CD4-positive, alpha-beta T cell treated with Interferon alpha-2 for 1 hour (primary cell): ENCODE data around the gene AKAP8.
A peak's percentile ranks its signal among the peaks of the same experiment; 100 is the strongest.
"Not testable (repeated sequence)": the region's sequence is repeated elsewhere in the genome, so short reads cannot be mapped to it uniquely, and the experiment has no call there.

Experiments used
- DNase-seq, 2 donors: peaks; one replicate each; pipeline ENCODE4 v3.0.0-alpha.2; 2020 to 2022

The AKAP8 gene

DNA sequence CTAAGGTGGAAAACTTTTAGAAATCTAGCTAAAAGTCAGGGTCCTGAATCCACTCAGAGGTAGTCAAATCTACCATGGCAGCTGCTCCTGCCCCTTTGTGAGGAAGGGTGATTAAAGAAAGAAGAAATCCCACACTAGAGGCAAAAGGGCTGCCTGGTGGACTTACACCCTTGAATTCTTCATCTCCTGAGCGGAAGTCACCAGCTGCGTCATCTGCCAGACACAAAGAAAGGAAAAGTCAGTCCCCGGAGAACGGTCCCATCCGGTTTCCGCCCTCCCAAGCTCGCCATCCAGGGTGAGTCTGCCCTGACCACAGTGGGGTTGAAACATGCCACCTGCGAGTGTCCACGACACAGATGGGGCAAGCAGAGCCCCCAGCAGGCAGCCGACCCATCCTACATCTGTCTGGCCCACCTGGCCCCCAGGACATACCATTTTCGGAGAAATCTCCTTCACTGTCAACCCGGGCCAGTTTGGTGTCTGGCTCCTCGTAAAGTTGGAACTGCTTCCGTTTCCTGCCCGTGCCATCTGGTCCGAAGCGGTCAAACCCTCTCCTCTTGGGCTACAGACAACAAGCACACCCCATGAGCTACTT lies 7.7 kb downstream of the AKAP8 start:
- DNase-seq, result no peak

DNA sequence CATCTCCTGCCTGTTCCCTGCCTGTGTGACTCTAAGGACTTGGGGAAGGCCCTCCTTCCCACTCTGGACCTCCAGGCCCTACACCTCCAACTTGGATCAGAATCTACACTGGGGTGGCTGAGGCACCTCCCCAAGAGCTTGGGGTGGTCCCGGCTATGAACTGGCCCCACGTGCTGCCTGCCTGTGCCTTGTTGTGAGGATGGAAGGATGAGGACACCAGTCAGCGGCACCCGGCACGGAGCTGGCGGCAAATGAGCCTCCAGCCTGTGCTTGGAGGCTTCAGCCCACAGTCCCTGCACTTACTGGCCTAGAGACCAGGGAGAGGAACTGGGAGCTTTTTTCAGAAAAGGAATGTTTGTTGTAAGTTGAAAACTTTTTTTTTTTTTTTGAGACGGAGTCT lies 8.5 kb downstream of the AKAP8 start:
- no peak for DNase-seq

DNA sequence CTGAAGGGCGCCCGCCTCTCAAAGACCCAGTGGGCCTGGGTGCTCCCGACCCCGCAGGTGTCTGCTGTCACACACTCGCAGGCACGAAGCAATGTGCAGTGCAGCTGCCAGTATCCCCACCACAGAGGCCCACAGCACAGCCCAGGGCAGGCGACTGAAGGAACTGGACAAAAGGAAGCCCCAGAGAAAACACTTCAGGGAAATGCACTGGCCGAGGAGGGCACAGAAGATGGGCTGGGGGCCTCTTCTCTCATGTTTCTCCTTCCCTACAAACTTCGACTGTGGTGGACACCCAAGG lies 10.0 kb downstream of the AKAP8 start:
- DNase-seq, result no peak

DNA sequence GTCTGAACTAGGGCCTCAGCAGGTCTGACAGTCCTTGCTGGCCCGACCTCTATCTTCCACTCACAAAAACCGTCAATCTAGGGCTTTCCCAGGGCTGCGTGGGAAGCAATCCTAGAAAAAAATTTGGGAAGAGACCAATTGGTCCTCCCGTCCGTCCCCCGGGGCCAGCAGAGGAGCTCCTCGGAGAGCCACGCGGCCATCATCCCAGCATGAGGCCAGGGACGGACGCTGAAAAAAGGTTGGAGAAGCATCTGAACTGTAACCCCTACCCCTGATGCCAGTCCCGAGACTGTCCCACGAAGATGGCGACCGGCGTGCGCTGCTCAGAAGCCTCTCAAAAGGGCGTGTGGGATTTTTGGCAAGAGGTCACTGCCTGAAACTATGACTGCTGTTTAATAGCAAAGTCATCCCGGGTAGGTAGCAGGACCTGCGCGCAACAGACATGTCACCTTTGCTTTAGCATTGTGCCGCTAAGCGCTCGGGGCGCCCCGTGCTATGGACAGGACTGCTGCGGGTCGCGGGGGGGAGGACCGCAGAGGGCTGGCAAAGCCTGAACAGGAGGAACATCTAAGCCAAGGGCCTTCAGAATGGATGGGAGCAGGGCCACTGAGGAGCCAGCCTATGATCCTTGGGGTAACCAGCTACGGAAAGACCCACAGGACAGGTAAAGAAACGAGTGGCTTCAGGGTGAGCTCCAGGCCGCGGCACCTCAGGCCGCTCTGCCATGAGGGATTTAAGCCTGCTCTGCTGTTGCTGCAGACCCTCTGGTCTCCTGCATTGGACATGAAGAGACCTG lies 10.6 kb downstream of the AKAP8 start:
- no peak for DNase-seq

DNA sequence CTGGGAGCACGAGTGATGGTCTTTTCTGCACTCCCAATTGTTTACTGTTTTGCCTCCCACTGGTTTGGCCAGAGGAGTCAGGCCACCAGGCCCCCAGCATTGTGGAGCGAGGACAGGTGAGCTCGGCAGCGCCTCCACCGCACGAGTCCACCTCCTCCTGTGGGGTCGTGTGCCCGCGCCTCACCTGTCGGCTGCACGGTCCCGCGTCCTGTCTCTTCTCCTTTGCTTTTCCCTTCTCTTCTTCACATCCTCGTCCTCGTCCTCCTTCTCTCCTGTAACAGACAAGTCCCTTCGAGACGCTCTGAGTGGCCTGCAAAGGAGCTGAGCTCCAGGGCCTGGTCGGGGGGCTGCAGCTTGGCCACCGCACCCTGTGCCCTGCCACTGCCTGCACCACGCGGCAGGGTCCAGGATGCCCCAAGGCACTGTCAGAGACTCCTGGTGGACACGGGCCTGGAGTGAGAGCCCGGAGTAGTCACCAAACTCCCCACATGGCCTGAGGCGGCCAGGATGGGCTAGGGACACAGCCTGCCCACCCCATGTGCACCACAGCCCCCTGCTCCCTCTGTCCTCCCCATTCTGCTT lies 11.4 kb downstream of the AKAP8 start:
- no peak for DNase-seq

DNA sequence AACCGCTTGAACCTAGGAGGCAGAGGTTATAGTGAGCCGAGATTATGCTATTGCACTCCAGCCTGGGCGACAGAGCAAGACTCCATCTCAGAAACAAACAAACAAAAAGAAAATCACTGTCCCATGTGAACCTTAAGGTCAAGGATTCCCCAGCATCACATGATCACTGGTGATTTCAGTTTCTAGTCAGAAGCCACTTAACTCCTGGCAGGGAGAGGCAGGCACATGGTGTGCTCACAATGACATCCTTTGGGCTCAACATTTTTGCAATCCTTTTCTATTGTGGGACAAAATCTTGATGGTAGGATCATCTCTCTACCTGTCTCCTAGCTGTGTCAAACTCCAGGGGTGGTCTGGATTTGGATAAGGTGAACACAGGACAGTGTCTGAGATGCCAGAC lies 12.1 kb downstream of the AKAP8 start:
- DNase-seq, result no peak

DNA sequence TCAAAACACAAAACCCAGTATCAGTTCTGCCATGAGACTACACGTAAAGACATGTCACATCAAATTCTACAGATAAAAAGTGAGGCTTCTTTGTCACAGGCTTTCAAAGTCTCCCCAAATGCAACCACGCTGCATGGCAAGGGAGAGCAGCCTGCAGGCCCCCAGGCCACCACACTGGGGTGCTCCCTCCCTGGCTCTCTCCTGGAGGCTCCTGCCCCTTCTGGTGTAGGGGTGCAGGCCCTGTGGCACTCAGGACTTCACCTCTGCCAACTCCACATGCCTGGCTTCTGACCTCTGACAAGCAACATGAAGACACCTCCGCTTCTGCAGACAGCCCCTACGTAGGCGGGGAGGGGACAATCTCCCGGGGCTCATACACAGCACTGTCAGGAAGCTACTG lies 14.3 kb downstream of the AKAP8 start:
- no peak for DNase-seq

DNA sequence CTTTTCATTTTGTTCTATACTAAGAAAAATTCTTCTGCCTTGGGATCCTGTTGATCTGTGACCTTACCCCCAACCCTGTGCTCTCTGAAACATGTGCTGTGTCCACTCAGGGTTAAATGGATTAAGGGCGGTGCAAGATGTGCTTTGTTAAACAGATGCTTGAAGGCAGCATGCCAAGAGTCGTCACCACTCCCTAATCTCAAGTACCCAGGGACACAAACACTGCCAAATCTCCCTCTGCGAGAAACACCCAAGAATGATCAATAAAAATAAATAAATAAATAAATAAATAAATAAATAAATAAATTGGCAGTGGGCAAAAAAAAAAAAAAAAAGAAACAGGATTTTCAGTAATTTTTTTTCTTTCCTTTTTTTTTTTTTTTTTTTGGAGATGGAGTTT lies 15.8 kb downstream of the AKAP8 start:
- DNase-seq, result not testable (repeated sequence)

DNA sequence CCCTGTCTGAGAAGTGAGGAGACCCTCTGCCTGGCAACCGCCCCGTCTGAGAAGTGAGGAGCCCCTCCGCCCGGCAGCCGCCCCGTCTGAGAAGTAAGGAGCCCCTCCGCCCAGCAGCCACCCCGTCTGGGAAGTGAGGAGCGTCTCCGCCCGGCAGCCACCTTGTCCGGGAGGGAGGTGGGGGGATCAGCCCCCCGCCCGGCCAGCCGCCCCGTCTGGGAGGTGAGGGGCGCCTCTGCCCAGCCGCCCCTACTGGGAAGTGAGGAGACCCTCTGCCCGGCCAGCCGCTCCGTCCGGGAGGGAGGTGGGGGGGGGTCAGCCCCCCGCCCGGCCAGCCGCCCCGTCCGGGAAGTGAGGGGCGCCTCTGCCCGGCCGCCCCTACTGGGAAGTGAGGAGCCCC lies 16.5 kb downstream of the AKAP8 start:
- not testable (repeated sequence) for DNase-seq

DNA sequence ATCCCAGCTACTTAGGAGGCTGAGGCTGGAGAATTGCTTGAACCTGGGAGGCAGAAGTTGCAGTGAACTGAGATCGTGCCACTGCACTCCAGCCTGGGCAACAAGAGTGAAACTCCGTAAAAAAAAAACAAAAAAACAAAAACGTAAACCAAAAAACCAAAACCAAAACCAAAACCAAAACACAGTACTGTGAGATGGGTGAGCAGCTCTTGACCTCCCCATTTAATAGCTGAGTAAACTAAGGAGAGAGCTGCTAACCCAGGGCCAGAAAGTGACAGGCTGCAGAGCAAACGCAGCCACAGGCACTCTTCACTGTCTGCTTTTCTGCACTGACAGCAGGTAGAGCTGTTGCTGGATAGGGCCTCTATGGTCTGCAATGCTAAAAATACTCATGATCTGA lies 19.6 kb downstream of the AKAP8 start:
- not testable (repeated sequence) for DNase-seq

DNA sequence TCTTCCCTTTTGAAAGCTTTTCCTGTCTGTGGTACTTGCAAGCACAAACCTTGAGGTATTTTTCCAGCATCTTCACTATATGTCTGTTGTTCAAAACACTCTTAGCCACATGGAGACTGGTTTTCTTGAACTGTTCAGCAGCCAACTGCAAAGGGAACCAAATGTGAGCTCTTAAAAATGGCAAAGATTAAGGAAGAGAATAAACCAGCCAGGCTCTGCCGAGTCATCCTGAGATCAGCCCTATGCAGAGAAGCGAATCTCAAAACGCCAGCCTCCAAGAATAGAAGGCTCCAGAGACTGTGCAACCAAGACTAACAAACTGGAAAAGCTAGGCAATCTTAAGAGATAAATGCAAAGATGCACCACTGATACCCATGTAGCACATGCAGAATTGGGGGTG lies 20.7 kb downstream of the AKAP8 start:
- DNase-seq, result no peak

DNA sequence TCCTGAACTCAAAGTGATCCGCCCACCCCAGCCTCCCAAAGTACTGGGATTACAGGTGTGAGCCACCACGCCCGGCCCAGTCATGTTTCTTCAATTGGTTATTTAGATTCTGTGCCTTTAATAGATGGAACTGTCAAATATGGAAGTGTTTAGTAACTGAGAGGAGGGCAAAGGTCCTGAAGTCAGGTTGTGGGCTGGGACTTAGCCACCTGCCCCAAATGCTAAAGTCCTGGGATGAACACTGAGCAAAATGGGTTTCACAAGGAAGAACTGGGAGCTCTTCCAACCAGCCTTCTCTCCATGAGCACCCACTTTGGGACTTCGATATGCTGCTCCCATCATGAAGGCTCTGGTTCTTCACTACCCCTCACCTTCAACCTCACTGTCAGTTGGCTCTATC lies 21.7 kb downstream of the AKAP8 start:
- DNase-seq, result no peak

DNA sequence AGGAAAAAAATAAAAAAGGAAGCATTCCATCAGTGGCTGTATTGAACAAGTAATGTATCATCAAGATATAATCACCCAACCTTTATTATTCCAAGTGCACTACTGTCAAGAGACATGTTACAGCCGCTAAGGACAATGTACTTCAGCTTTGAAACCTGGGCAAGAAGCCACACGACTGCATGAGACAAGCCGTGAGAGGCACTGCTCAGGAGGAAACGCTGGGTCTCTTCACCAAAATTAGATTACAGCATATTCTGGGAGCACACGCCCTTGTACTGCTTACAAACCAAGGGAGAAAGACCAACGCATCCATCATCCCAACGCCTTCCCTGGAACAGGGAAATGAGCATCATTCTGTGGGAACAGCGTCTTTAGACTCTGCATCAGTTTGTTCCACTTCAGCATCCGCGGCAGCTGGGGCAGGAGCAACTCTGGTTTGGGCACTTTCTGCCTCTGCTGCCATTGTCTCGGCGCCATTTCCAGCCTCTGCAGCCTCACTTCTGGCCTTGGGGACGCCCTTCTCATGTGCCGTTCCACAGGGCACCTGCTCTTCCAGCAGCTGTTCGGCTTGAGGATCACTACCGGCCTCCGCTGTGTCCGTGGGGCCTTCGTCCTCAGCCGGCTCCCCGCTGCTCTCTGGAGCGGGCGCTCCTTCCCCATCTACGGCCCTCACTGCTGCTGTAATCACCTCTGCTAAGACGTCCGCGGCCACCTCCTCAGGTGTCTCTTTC lies 24.9 kb downstream of the AKAP8 start:
- DNase-seq, result no peak

DNA sequence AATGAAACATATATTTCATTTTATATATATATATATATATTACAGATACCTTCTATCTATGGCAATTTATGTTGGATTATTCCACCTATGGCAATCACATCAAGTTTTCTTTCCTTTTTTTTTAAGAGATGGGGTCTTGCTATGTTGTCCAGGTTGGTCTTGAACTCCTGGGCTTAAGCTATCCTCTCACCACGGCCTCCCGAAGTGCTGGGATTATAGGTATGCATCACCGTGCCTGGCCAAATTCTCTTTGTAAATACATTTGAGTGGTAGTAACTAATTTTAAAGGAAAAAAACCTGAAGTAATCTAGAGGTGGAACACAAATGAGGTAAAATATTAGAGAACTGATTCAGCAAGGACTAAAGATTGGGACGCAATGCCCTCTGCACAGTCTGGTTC lies 25.7 kb downstream of the AKAP8 start:
- no peak for DNase-seq

DNA sequence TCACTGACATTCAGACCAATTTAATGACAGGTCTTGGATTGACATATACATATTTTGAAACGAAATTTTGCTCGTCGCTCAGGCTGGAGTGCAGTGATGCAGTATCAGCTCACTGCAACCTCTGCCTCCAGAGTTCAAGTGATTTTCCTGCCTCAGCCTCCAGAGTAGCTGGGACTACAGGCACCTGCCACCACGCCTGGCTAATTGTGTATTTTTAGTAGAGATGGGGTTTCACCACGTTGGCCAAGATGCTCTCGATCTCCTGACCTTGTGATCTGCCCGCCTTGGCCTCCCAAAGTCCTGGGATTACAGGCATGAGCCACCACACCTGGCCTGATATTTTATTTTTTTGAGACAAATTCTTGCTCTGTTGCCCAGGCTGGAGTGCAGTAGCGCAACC lies 27.1 kb downstream of the AKAP8 start:
- not testable (repeated sequence) for DNase-seq

DNA sequence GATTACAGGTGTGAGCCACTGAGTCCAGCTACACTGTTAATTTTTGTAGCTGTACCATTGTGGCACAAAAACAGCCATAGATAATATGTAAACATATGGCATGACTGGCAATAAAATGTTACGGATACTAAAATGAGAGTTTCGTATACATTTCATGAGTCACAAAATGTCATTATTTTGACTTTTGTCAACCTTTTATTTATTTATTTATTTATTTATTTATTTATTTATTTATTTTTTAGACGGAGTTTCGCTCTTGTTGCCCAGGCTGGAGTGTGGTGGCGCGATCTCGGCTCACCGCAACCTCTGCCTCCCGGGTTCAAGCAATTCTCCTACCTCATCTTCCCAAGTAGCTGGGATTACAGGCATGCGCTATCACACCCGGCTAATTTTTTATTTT lies 38.3 kb downstream of the AKAP8 start:
- not testable (repeated sequence) for DNase-seq

DNA sequence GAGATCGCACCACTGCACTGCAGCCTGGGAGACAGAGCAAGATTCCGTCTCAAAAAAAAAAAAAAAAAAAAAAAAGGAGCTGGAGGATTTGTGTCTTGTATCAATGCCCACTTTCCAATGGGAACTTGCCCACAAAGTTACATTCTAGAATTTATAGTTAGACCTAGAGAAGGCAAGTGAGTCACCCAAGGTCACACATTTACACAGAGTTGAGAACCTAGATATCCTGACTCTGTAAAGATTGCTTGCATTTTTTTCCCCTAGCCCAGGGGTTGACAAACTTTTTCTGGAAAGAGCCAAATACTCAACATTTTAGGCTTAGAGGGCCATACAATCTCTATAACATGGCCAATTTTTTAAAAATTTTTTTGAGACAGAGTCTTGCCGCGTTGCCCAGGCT lies 39.5 kb downstream of the AKAP8 start:
- no peak for DNase-seq

DNA sequence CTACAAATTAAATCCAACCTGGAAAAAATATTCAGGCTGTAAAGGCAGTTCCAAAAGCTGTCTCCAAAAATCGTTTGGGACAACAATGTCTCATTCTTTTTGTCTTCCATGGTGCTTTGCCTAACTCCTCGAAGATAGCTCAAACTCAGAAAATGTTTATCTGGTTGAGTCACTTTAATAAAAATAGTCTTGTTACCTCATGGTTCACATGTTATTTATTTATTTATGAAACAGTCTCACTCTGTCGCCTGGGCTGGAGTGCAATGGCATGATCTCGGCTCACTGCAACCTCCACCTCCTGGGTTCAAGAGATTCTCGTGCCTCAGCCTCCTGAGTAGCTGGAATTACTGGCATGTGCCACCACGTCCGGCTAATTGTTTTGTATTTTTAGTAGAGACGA lies 42.4 kb downstream of the AKAP8 start:
- no peak for DNase-seq

DNA sequence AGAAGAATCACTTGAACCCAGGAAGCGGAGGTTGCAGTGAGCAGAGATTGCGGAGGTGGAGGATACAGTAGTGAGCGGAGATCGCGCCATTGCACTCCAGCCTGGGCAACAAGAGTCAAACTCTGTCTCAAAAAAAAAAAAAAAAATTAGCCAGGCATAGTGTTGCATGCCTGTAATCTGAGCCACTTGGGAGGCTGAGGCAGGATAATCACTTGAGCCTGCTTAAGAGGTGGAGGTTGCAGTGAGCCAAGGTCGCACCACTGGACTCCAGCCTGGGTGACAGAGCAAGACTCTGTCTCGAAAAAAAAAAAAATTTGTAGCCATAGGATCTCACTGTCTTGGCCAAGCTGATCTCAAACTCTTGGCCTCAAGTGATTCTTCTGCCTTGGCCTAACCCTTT lies 43.6 kb downstream of the AKAP8 start:
- DNase-seq, result not testable (repeated sequence)

DNA sequence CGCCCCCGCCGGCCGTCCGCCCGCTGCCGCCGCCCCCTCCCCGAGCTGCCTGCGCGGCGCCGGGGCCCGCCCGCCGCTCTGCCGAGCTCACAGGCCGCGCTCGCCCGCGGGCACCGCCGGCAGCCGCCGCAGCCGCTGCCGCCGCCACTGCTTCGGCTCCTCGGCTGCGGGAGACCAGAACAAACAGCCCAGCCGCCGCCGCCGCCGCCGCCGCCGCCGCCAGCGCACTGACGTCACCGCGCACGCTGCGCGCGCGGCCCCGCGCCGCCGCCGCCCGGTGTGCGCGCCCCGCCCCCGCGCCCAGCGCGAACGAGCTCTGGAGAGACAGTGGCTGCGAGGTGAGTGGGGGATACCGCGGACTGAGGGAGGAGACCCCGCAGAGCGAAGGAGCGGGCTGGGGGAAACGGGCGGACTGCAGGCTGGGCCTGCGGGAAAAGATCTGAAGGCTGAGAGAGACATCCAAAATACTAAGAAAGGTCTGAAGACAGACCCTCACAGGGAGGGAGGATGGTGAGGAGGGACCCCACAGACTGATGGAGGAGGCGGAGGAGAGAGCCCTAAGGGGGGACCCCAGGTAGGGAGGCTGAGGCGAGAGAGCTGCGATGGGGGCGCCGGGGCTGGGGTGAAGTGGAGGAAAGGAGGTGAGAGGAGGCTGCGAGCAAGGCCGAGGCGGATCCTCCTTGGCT lies 47.1 kb downstream of the AKAP8 start, which contains the start of gene BRD4:
Gene BRD4 (minus strand): TSS at position 229 of the 686 bp plus-strand sequence. CDS start 59,440 bp downstream, outside the sequence.
- peak; percentile 68 to 83 for DNase-seq

DNA sequence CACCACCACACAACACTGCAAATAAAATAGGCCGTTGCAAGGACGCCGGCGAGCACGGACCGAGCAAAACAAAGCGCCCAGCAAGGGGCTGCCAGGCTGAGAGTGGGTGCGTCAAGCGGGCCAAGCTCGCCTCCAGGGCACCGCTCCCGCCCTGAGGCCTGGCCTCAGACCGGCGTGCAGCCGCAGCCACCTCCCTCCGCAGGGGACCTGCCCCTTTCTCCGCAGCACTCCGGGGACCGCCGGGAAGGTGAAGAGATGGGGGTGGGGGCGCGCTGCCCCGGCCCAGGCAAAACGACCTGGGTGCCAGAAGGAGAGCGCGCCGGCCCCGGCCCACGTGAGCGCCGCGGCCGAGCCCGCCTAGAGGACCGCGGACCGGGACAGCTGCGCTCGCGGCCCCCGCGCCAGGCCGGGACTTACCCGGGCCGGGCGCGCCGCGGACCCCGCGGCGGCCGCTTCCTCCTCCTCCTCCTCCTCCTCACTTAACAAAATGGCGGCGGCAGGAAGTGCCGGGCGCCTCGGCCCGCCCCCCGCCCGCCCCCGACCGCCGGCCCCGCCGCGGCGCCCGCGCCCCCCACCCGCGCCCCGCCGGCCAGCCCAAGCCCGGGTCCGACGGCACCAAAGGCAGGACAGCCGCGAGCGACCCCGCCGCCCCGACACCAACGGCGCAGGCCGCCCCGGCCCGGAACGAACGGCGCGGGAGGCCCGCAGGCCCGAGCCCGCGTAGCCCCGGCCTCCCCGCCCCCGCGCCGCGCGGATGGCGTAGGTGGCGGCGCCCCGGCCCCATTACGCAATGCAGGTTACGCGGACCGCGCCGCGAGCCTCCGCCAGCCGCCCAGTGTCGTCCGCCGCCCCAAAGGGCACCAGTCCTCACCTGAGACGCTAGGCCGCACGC lies 47.9 kb downstream of the AKAP8 start:
- DNase-seq, result peak; percentile 58 to 73

DNA sequence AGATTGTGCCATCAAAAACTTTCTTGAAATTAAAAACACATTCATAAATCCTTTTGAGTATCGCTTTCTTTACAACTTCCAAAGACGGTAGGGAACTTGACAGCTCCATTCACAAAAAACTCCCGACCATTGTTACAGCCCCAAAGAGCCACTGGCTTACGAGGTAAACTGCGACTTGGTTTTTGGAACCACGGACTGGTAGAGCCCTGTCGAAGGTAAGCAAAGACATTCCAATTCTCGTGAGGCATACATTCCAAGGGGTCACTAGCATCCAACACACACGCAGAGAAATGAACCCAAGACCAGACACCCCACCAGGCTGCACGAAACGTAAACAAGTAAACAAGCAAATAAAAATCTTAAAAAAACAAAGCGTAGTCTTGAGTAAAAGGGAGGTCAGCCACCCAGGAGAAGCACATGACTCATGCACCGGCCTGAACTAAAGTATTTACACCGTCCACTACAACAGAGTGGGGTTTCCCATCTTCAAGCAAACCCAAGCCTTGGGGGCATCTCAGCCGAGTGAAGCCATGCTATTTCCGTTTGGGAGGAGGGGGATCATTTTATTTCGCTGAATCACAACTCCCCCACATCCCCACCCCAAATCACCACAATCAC lies 48.7 kb downstream of the AKAP8 start:
- peak in 1 of 2 donors; percentile 11 for DNase-seq
